ENCODE results near the gene PDCD11.
A peak's percentile ranks its signal among the peaks of the same experiment; 100 is the strongest.
"Not testable (repeated sequence)": the region's sequence is repeated elsewhere in the genome, so short reads cannot be mapped to it uniquely, and the experiment has no call there.

Gene PDCD11

DNA sequence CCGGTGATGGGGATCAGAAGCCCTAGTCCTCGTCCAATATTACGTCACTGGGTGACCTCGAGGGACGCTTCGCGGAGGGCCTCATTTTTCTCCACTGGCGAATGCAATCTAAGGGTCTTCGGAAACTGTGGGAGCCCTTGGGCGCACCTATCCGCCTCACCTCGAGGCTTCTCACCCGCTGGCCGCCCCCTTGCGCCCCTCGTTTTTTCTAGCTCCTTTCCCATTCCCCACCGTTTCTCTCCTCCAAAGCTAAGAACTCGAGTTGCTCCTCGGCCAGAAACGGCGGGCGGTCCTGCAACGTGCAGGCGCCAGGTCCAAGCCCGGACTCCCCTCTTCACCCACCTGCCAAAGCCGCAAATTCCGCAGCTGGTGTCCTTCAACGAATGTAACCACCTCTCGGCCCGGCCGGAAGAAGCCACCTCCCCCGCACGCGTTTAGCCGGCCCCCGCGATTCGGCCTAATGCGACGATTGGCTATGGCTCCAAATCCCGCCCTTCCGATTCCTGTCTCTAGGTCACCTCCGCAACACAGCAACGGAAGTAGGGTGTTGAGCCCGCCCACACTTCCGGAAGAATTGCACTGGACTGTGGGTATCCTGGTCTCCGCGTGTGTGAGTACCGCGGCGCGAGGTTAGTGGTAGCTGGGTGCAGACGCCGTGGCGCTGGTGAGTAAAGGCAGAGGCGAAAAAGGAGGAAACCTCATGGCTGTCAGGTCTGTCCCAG is at the start of gene PDCD11, which contains the start of gene ATP5MK:
PDCD11 (plus strand) TSS at position 560 of the 722 bp plus-strand sequence. CDS start 1,801 bp downstream, outside the sequence.
ATP5MK (minus strand) TSS at position 409 of the 722 bp plus-strand sequence. CDS start 4,018 bp downstream, outside the sequence.
- DNase-seq = peak; percentile 100

DNA sequence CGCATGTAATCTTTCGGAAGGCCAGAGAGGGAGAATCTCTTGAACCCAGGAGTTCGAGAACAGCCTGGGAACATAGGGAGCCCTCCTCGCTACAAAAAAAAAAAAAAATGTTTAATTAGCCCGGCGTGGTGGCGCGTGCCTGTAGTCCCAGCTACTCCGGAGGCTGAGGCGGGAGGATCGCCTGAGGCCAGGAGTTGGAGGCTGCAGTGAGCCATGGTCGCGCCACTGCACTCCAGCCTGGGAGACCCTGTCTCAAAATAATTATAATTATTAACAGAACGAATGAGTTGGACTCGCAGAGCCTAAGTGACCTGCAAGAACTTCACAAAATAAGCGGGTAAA is 46.3 kb upstream of the PDCD11 start:
- peak in 1 of 2 experiments; percentile 19 for DNase-seq

DNA sequence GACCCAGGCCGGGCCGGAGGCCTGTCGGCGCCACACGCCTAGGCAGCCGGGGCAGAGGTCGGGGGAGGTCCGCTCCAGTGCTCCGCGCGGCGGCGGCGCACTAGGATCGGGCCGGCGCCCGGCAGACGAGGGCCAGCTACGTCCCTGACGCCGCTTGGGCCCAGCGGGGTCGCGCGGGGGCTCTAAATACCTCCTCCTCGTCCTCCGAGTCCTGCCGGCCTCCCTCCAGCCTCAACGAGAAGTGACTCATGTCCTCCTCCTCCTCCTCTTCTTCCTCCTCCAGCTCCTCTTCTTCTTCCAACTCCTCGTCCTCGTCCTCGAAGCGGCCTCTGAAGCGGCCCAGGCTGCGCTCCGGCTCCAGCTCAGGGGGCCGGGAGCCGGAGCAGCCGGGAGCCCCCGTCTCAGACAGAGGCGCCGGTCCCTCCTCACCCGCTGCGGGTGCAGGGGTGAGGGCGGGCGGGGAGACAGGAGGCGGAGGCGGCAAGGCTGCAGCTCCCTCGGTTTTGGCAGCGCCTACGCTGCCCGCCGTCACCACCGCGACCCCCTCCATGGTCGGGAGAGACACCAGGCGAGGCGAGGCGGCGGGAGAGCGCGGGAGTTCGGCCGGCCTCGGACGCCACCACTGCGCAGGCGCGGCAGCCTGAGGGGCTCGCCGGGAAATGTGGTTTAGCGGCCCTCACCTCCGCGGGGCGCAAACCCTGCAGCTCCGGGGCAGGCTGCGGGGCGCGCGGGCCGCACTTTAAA is 45.7 kb upstream of the PDCD11 start, which contains the start of gene PCGF6:
PCGF6 (minus strand) TSS at position 624 of the 744 bp plus-strand sequence; CDS start at position 550, 74 bp downstream.
- peak; percentile 85 to 88 for DNase-seq

DNA sequence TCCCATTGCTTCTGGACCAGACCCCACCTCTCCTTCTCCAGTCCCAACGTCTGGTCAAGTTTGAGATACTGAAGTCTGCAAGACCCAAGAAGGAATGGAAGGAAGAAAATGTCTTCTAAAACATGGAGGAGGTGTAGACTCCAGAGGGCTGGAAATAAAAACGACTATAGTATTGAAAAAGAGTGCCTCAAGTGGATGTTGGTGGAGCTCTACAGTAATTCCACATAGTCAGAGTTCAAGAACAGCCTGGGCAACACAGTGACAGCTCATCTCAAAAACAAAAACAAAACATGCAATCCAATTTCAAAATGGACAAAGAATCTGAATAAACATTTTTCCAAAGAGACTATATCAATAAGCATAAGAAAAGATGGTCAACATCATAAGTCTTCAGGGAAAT is 43.1 kb upstream of the PDCD11 start:
- DNase-seq = peak; percentile 68 to 83

DNA sequence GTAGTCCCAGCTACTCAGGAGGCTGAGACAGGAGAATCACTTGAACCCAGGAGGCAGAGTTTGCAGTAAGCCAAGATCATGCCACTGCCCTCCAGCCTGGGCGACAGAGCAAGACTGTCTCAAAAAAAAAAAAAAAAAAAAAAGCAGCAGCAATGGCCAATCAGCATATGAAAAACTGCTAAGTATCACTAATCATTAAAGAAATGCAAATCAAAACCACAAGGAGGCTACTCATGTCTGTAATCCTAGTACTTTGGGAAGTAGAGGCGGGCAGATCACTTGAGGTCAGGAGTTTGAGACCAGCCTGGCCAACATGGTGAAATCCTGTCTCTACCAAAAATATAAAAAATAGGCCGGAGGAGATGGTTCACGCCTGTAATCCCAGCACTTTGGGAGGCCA is 41.9 kb upstream of the PDCD11 start:
- not testable (repeated sequence) for DNase-seq

DNA sequence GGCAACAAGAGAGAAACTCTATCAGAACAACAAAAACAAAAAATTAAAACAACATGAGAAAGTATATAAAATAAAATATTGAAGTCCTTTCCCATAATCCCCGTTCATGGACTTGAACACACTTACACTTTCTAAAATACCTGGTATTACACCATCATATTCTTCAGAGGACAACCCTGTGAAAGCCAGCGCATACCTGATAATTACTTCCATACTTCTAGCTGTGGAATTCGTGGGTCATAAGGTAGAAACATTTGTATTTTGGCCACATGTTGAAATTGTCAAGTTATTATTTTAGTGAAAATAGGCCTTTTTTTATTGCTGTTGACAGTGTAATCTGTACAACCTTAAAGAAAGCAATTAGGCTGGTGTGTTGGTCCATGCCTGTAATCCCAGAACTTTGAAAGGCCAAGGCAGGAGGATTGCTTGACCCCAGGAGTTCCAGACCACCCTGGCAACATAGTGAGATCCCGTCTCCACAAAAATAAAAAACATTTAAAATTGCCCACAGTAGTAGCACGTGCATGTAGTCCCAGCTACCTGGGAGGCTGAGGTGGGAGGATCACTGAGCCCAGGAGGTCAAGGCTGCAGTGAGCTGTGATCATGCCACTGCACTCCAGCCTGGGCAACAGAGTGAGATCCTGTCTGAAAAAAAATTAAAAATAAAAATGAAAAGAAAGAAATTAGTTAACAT is 40.4 kb upstream of the PDCD11 start:
- DNase-seq = no peak

- not testable (repeated sequence) for DNase-seq
Measured at GRCh38 chr10:103359493-103359892, 36.9 kb upstream of the PDCD11 start.

DNA sequence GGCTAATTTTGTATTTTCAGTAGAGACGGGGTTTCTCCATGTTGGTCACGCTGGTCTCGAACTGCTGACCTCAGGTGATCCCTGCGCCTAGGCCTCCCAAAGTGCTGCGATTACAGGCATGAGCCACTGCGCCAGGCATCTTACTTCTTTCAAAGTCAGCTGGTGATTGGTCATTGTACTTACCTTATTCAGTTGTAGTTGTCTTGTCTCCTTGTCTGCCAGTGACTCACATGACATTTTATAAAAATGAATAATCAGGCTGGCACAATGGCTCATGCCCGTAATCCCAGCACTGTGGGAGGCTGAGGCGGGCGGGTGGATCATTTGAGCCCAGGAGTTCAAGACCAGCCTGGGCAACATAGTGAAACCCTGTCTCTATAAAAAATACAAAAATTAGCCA is 35.6 kb upstream of the PDCD11 start:
- not testable (repeated sequence) for DNase-seq

DNA sequence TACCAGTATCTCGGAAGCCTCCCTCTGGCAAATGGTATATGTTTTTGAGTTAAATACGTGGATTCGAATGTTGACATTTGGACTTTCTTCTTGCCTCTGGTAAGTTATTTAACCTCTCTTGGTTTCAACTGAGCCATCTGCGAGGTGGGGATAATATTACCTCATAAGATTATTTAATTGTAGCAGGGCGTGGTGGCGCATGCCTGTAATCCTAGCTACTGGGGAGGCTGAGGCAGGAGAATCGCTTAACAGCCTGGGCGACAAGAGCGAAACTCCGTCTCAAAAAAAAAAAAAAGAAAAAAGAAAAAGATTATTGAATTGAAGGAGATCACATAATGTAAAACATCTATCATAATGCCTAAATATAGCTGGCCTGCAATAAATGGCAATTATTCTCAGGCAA is 29.0 kb upstream of the PDCD11 start:
- DNase-seq = no peak

DNA sequence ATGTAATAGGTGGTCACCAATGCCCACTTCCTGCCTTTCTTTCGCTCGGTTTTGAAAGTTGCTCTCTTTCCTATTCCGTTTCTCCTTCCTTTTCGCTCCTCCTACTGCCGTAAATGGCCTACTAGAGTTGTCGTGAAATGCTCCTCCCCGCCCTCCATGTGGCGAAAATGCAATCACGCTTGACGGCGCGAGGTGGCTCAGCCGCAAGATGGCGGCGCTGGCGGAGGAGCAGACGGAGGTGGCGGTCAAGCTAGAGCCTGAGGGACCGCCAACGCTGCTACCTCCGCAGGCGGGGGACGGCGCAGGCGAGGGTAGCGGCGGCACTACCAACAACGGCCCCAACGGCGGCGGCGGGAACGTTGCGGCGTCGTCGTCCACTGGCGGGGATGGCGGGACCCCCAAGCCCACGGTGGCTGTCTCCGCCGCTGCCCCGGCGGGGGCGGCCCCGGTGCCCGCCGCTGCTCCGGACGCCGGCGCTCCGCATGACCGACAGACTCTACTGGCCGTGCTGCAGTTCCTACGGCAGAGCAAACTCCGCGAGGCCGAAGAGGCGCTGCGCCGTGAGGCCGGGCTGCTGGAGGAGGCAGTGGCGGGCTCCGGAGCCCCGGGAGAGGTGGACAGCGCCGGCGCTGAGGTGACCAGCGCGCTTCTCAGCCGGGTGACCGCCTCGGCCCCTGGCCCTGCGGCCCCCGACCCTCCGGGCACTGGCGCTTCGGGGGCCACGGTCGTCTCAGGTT is 28.5 kb upstream of the PDCD11 start, which contains the start of gene TAF5:
TAF5 (plus strand) TSS at position 195 of the 737 bp plus-strand sequence; CDS start at position 209, 14 bp downstream.
- peak; percentile 100 for DNase-seq

DNA sequence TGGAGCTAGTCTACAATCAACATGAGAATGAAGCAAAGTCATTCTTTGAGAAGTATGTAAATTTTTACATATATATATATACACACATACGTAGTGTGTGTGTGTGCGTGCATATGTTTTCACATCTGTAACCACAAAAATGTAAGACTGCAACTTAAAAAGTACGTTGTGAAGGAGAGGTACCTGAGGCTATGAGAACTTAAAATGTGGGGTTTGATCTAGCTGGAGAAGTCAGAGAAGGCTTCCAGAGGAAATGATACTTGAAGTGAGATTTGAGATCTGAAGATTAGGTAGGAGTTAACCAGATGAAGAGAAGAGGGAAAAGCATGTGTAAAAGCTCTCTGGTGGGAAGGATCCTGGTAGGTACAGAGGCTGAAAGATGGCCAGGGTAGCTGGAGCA is 22.9 kb upstream of the PDCD11 start:
- DNase-seq = no peak

GRCh38 chr10:103374263-103374662 is 22.2 kb upstream of the PDCD11 start:
- DNase-seq = no peak

DNA sequence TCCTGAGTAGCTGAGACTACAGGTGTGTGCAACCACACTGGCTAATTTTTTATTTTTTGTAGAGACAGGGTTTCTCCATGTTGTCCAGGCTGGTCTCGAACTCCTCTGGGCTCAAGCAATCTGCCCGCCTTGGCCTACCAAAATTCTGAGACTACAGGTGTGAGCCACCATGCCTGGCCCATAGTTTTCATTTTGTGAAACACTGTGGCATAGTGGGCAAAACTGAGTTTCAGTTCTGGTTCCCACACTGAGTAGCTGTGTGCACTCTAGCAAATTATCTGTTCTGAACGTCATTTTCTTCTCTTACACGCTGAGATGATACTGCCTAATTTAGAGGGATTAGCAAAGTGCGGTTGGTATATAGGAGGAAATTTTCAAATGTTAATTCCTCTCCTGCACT is 13.7 kb upstream of the PDCD11 start:
- no peak for DNase-seq

GRCh38 chr10:103394180-103394579 is 2.2 kb upstream of the PDCD11 start:
- no peak for DNase-seq

DNA sequence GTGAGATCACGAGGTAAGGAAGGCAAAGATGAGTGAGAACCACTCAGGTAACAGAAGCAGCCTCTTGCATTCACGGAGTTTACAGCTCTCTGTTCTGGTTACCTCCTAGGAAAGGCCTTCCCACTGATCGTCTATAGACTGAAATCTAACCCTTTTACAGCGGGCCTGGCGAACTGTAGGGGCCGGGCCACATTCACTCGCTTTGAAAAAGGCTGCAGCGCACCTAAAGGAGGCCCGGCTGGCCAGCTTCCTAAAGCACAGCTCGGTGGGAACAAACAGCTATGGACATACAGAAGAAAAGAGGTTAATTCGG is 716 bp upstream of the PDCD11 start:
- DNase-seq = no peak

DNA sequence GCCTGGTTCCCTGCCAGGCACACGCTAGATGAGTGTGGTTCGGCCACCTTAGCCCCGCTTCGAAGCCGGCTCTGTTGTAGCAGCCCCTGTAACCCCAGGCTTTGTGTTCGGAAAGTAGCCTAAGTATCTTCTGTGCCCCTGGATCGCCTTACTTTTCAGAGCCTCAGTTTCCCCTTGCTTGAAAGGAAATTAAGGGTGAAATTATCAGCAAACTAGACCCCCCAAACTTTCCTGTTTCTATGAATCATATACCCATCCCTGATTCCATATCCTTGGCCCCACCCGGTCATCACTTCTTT is 312 bp downstream of the PDCD11 start:
- no peak for DNase-seq

- DNase-seq = peak in 1 of 2 experiments; percentile 34
Measured at GRCh38 chr10:103397191-103397825, 882 bp downstream of the PDCD11 start.

- no peak for DNase-seq
Measured at GRCh38 chr10:103413564-103413963, 17.1 kb downstream of the PDCD11 start.

GRCh38 chr10:103415581-103415980 is 19.2 kb downstream of the PDCD11 start:
- no peak for DNase-seq

DNA sequence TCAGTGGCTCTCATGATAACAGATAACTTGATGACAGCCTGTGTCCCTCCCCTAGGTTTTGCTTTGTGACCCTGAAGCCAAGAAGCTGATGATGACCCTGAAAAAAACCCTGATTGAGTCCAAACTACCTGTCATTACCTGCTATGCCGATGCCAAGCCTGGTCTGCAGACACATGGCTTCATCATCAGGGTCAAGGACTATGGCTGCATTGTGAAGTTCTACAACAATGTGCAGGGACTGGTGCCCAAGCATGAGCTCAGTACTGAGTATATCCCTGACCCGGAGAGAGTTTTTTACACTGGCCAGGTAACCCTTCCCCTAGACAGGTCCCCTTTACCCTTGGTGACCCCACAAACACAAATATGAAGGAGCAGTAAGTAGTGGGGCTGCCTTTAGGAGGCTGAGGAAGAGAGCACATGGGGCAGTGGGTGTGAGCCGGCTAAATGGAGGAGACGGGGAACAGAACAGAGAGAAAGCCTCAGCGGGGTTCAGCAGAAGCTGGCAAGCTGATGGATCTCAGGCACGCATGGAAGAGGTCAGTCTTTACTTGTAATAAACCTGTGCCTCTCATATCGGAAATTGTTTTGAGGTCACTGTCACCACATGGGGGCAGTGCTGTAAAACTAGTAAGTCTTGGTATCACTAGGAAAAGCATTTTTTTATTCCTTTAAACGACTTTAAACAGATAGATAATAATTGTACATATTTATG is 20.2 kb downstream of the PDCD11 start:
- peak; percentile 87 to 88 for DNase-seq

DNA sequence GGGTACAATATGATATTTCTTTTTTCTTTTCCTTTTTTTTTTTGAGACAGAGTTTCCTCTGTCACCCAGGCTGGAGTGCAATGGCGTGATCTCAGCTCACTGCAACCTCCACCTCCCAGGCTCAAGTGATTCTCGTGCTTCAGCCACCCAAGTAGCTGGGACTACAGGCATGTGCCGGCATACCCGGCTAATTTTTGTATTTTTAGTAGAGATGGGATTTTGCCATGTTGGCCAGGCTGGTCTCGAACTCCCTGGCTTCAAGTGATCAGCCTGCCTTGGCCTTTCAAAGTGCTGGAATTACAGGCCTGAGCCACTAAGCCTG is 20.7 kb downstream of the PDCD11 start:
- not testable (repeated sequence) for DNase-seq

DNA sequence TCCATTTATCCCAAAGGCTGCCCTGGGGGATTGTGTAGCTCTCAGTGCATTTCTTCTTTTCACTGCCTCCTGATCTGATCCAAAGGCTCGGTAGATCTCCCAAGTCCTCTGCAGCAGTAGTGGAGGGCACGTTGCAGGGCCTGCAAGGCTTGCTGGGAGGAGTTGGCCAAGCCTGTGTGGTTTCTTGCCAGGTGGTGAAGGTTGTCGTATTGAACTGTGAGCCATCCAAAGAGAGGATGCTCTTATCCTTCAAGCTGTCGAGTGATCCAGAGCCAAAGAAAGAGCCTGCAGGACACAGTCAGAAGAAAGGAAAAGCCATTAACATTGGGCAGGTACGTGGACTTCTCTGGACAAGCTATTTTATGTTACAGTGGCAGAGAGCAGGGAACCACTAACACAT is 21.2 kb downstream of the PDCD11 start:
- no peak for DNase-seq

All from Kasumi-1 (cell line).